NT2/D1 (cell line): ENCODE results near the gene KCTD16.

Experiments used
- SUZ12 ChIP-seq: IDR thresholded peaks from 2 replicates; pipeline ENCODE4 v1.6.1; 2011; ENCODE audit not compliant: insufficient read length, insufficient read depth; ENCODE audit errors: extremely low read depth
- YY1 ChIP-seq: IDR thresholded peaks from 2 replicates; pipeline ENCODE4 v1.6.1; 2011; ENCODE audit not compliant: insufficient read length, insufficient read depth
- ZNF274 ChIP-seq: IDR thresholded peaks from 2 replicates; pipeline ENCODE4 v1.6.1; 2011; ENCODE audit warnings: mild to moderate bottlenecking, low read depth, low read length

DNA sequence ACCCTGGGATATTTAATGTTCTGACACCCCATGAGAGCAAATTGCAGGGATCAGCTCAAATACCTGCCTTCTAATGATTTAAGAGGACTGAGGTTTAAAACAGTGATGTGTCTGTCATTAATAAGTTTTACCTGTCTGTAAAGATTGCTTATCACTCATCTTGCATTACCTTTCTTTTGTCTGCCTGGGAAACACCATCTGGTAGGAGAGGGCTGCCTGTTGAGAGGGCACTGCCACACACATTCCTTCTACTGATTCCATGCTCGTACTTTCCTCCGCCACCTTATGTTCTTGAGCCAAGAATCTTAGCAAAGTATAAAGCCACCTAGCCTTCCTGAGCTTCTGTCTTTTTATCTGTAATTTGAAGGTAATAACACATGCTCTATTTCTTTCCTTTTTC lies 118.6 kb downstream of the KCTD16 start:
- no peak for TF ChIP-seq SUZ12
- no peak for TF ChIP-seq YY1
- no peak for TF ChIP-seq ZNF274
